Testis (tissue), 3 donors: Measurements from ENCODE around the gene HADHA. TPM values are rescaled to one million over a fixed set of nuclear protein-coding genes. Genes with fewer than 3 reads are reported as not detected.
"Not testable (repeated sequence)": the region's sequence is repeated elsewhere in the genome, so short reads cannot be mapped to it uniquely, and the experiment has no call there.

Experiments
- DNase-seq: peaks from one replicate; pipeline ENCODE4 v3.0.0-alpha.2; 2019
- H3K27ac ChIP-seq, 2 donors: fragments of 200-600 bp; sonication (generic); one replicate each; pipeline ENCODE4 v1.5.1; 2019
- H3K27me3 ChIP-seq: fragments of 200-600 bp; sonication (generic); one replicate; pipeline ENCODE4 v1.5.1; 2019
- H3K36me3 ChIP-seq: fragments of 200-600 bp; sonication (generic); one replicate; pipeline ENCODE4 v1.5.1; 2017; ENCODE audit warnings: low read depth; ENCODE audit errors: missing control alignments
- H3K4me1 ChIP-seq: fragments of 200-600 bp; sonication (generic); one replicate; pipeline ENCODE4 v1.5.1; 2019
- H3K4me3 ChIP-seq, 2 donors: fragments of 200-600 bp; sonication (generic); one replicate each; pipeline ENCODE4 v1.5.1; 2017 to 2019
- H3K9me3 ChIP-seq: fragments of 200-600 bp; sonication (generic); one replicate; pipeline ENCODE4 v1.5.1; 2017
- CTCF ChIP-seq, 3 experiments: fragments of 450-650 bp in 2 of 3; fragments of 200-600 bp in 1 of 3; sonication (generic) in 1 of 3; IDR thresholded peaks; one replicate each; pipeline ENCODE4 v1.5.1; 2016 to 2019; ENCODE audit warnings: antibody characterized with exemption in 3 of 3, mild to moderate bottlenecking in 2 of 3, moderate library complexity in 1 of 3
- POLR2A ChIP-seq: fragments of 450-650 bp; IDR thresholded peaks from one replicate; pipeline ENCODE4 v1.6.1; 2017; ENCODE audit warnings: antibody characterized with exemption, mild to moderate bottlenecking, moderate library complexity
- WGBS, 2 donors: methylation state at CpG; one replicate each; pipeline ENCODE4 v1.1.5; 2018; 5-methylcytosine and 5-hydroxymethylcytosine counted together
- intact Hi-C: fragments of 100-400 bp; cut with DNase I; formaldehyde crosslinking; loops from one replicate; pipeline ENCODE4 v1.15.1; 2023; ENCODE audit warnings: low total_unique reads
- polyA plus RNA-seq: library from polyadenylated mRNA; stranded (reverse); fragments of 350-450 nt; fragmentation: Illumina TruSeq; extraction: RNeasy Lipid Tissue Mini Kit (QIAGEN cat#74804); gene quantifications from one replicate; pipeline ENCODE4 v1.2.3, GENCODE V29; 2014; ENCODE audit warnings: low read depth, low replicate concordance; ENCODE audit not compliant: insufficient read depth
- total RNA-seq, 2 donors: library from RNA; depleted of rRNA; stranded (reverse); fragments of >200 nt; gene quantifications; one replicate each; pipeline ENCODE4 v1.2.3, GENCODE V29; 2016

HADHA gene
- total and polyA plus RNA-seq, 3 donors from 2014 or later, result 93.7 to 161 (median 98.8) TPM

- Histone ChIP-seq H3K4me3 (no peak overlapping the region), H3K27ac (no peak overlapping the region), H3K27me3 (no peaks in the 10 kb centered on the region), H3K9me3 (no peaks in the 10 kb centered on the region), H3K36me3 (no peaks in the 10 kb centered on the region), H3K4me1 (peaks cover 3% of the 10 kb centered on the region)
- intact Hi-C loops, result no loop called here
- TF ChIP-seq POLR2A (no peak), CTCF (IDR thresholded peaks at IDR 0.05) (no peak)
- no peak for DNase-seq
- WGBS, 2 donors, result 93 to 99% methylated on average over 4 of the region's 4 CpGs
Observed at GRCh38 chr2:26168785-26169184, 75.6 kb downstream of the HADHA start.

- WGBS, 2 donors, result 84 to 92% methylated on average over 6 of the region's 6 CpGs
- intact Hi-C loops, H3K4me1 ChIP-seq, DNase-seq, H3K4me3 ChIP-seq, H3K27me3 ChIP-seq, H3K27ac ChIP-seq, H3K36me3 ChIP-seq, H3K9me3 ChIP-seq: not testable (repeated sequence)
Observed at GRCh38 chr2:26166541-26166940, 77.9 kb downstream of the HADHA start.

GRCh38 chr2:26165403-26165802 lies 79.0 kb downstream of the HADHA start:
- no peaks in the 10 kb centered on the region for H3K9me3 ChIP-seq
- no peaks in the 10 kb centered on the region for H3K4me1 ChIP-seq
- H3K27me3 ChIP-seq, result no peaks in the 10 kb centered on the region
- no peak overlapping the region for H3K27ac ChIP-seq
- DNase-seq, result no peak
- no peak for TF ChIP-seq CTCF (IDR thresholded peaks at IDR 0.05)
- TF ChIP-seq POLR2A, result no peak
- no peaks in the 10 kb centered on the region for H3K36me3 ChIP-seq
- WGBS, 2 donors, result 92 to 93% methylated on average over 4 of the region's 4 CpGs
- no peak overlapping the region for H3K4me3 ChIP-seq
- intact Hi-C loops, result no loop called here

GRCh38 chr2:26164641-26165211 lies 79.7 kb downstream of the HADHA start:
- Histone ChIP-seq H3K36me3 (no peaks in the 10 kb centered on the region), H3K4me3 (no peak overlapping the region), H3K9me3 (no peaks in the 10 kb centered on the region), H3K27me3 (no peaks in the 10 kb centered on the region), H3K27ac (no peak overlapping the region), H3K4me1 (no peaks in the 10 kb centered on the region)
- no peak for TF ChIP-seq POLR2A
- no peak for TF ChIP-seq CTCF (IDR thresholded peaks at IDR 0.05)
- DNase-seq, result no peak
- intact Hi-C loops, result no loop called here
- 89 to 91% methylated on average over 8 of the region's 8 CpGs for WGBS, 2 donors

- Histone ChIP-seq H3K4me3 (no peak overlapping the region), H3K9me3 (no peaks in the 10 kb centered on the region), H3K27ac (no peak overlapping the region), H3K27me3 (no peaks in the 10 kb centered on the region), H3K4me1 (no peaks in the 10 kb centered on the region), H3K36me3 (no peaks in the 10 kb centered on the region)
- intact Hi-C loops, result no loop called here
- 61 to 82% methylated on average over 1 of the region's 1 CpG for WGBS, 2 donors
- no peak for TF ChIP-seq CTCF (IDR thresholded peaks at IDR 0.05)
- no peak for TF ChIP-seq POLR2A
- no peak for DNase-seq
Observed at GRCh38 chr2:26164231-26164630, 80.2 kb downstream of the HADHA start.
